Measurements from ENCODE around the gene SPATA16. TPM values are rescaled to one million over a fixed set of nuclear protein-coding genes. Genes with fewer than 3 reads are reported as not detected.

SPATA16 gene
- total RNA-seq, 4 donors from 2014 or later, result not detected

DNA sequence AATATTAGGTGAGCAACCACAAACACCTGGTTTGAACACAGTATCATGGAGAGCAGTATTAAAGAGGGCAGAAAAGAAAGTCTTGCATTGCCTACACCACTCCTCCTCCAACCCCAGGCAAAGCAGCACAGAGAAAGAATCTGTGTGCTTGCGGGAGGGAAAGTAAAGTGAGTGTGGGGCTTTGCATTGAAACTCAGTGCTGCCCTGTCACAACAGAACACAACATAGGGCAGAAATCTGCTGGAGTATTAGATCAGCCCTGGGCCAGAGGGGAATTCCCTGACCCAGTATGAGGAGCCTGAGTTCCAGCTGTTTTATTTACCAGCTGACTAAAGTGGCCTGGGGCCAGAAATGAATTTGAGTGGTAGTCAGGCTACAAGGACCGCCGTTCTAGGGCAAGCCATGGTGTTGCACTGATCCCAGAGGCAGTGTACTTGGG, 75.5 kb downstream of the SPATA16 start:
- 47 to 48% methylated on average over 1 to 3 of the region's 3 CpGs for WGBS, 2 donors
- no peaks in the 10 kb centered on the region for H3K36me3 ChIP-seq
- no peaks in the 10 kb centered on the region for H3K4me1 ChIP-seq
- no peaks in the 10 kb centered on the region for H3K27me3 ChIP-seq
- no peak overlapping the region for H3K27ac ChIP-seq
- H3K9me3 ChIP-seq, result no peaks in the 10 kb centered on the region
- no peak for TF ChIP-seq POLR2A (IDR thresholded peaks at IDR 0.05)
- TF ChIP-seq, protein P1, sequence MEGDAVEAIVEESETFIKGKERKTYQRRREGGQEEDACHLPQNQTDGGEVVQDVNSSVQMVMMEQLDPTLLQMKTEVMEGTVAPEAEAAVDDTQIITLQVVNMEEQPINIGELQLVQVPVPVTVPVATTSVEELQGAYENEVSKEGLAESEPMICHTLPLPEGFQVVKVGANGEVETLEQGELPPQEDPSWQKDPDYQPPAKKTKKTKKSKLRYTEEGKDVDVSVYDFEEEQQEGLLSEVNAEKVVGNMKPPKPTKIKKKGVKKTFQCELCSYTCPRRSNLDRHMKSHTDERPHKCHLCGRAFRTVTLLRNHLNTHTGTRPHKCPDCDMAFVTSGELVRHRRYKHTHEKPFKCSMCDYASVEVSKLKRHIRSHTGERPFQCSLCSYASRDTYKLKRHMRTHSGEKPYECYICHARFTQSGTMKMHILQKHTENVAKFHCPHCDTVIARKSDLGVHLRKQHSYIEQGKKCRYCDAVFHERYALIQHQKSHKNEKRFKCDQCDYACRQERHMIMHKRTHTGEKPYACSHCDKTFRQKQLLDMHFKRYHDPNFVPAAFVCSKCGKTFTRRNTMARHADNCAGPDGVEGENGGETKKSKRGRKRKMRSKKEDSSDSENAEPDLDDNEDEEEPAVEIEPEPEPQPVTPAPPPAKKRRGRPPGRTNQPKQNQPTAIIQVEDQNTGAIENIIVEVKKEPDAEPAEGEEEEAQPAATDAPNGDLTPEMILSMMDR (IDR thresholded peaks at IDR 0.05), result no peak
- H3K4me3 ChIP-seq, result no peak overlapping the region
- intact Hi-C loops (cut with DNase I), result no loop called here
- DNase-seq, result no peak

DNA sequence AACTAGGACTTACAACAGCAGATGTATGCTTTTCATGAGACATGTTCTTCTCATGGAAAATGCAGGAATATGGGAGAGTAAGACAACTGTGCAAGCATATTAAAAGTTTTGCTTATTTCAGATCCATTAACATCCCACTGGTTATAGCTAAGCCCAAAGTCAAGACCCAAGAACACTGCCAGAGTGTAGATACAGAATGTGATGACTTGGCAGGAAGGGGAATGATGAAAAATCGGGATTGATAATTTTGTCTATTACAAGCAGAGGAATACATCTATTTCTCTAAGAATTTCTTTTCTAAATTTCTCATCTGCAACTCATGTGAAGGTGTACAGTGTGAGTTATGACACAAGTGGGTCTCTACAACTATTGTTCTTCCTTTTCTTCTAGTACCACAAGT, 76.4 kb downstream of the SPATA16 start:
- WGBS, 2 donors, result 61 to 77% methylated on average over 1 of the region's 1 CpG
- H3K4me3 ChIP-seq, result no peak overlapping the region
- DNase-seq, result no peak
- intact Hi-C loops (cut with DNase I), result no loop called here
- H3K36me3 ChIP-seq, result no peaks in the 10 kb centered on the region
- H3K27me3 ChIP-seq, result no peaks in the 10 kb centered on the region
- no peak for TF ChIP-seq POLR2A (IDR thresholded peaks at IDR 0.05)
- TF ChIP-seq, protein P1 (IDR thresholded peaks at IDR 0.05), result no peak
- H3K9me3 ChIP-seq, result no peaks in the 10 kb centered on the region
- no peaks in the 10 kb centered on the region for H3K4me1 ChIP-seq
- H3K27ac ChIP-seq, result no peak overlapping the region

DNA sequence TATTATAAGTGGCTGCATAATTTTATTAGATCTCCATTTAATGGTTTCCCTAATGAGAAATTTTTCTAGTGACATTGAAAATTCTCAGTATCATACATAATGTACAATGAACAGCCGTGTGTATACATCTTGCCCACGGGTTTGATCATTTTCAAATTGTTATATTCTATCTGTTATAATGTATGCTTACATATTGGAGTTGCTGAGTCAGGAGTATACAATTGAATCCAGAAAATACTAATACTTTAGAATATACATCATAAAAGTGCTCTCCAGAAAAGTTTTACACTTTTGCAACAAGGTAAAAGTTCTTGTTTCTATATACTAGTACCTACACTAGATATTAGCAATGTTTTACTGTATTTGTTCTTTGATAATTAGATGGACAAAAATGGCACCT, 82.8 kb downstream of the SPATA16 start:
- H3K4me1 ChIP-seq, result no peaks in the 10 kb centered on the region
- H3K27me3 ChIP-seq, result no peaks in the 10 kb centered on the region
- H3K36me3 ChIP-seq, result no peaks in the 10 kb centered on the region
- intact Hi-C loops (cut with DNase I), result no loop called here
- DNase-seq, result no peak
- H3K4me3 ChIP-seq, result no peak overlapping the region
- TF ChIP-seq POLR2A (IDR thresholded peaks at IDR 0.05), result no peak
- TF ChIP-seq, protein P1 (IDR thresholded peaks at IDR 0.05), result no peak
- WGBS, 2 donors, result 76 to 82% methylated on average over 2 of the region's 2 CpGs
- no peaks in the 10 kb centered on the region for H3K9me3 ChIP-seq
- no peak overlapping the region for H3K27ac ChIP-seq

DNA sequence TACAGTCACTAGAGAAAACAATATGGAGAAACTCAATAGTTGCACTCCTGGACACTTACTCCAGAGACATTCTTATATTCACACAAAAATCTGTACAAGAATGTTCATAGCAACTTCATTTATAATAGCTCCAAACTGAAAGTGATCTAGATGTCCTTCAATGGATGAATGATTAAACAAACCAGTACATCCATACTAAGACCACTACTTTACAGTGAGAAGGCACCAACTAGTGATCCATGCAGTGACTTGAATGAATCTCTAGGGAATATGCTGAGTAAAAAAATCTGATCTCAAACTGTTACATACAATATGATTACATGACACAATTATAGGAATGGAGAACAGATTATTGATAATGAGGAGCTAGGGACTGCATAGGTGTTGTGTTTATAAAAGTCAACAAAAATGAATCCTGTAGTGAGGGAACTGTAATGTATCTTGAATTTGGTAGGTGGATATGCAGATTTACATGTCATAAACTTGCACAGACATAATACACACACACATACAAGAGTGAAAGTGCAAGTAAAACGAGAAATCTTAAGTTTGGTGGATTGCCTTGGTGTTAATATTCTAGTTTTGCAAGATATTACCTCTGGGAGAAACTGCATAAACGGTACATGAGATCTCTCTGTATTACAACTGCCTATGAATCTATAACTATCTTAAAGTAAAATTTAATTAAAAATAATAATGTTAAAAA, 85.7 kb downstream of the SPATA16 start:
- WGBS, 2 donors, result 28 to 49% methylated on average over 2 of the region's 2 CpGs
- no peaks in the 10 kb centered on the region for H3K4me1 ChIP-seq
- H3K9me3 ChIP-seq, result no peaks in the 10 kb centered on the region
- H3K4me3 ChIP-seq, result no peak overlapping the region
- no peaks in the 10 kb centered on the region for H3K36me3 ChIP-seq
- intact Hi-C loops (cut with DNase I), result no loop called here
- TF ChIP-seq, protein P1 (IDR thresholded peaks at IDR 0.05), result no peak
- TF ChIP-seq POLR2A (IDR thresholded peaks at IDR 0.05), result no peak
- no peak overlapping the region for H3K27ac ChIP-seq
- DNase-seq, result no peak
- no peaks in the 10 kb centered on the region for H3K27me3 ChIP-seq

DNA sequence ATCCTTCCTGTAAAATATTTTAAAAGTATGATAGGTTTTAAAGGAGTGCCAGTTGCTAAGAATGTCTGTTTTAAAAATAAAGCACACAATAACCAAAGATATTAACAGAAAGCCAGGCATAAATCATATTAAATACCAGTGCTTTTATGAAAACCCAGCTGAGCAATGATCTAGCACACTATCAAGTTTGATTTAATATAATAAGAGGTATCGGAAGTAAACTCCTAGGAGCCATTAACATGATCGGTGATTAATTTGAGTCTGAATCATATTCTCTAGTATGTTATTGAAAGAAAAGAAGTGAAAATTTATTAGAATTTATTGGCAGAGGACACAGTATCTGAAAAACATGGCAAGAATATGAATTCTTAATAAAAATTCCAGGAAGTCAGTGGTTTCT, 91.7 kb downstream of the SPATA16 start:
- 78 to 84% methylated on average over 2 of the region's 2 CpGs for WGBS, 2 donors
- Histone ChIP-seq H3K4me1 (no peaks in the 10 kb centered on the region), H3K4me3 (no peak overlapping the region), H3K27me3 (no peaks in the 10 kb centered on the region), H3K36me3 (no peaks in the 10 kb centered on the region), H3K27ac (no peak overlapping the region), H3K9me3 (no peaks in the 10 kb centered on the region)
- DNase-seq, result no peak
- intact Hi-C loops (cut with DNase I), result no loop called here
- TF ChIP-seq POLR2A (IDR thresholded peaks at IDR 0.05), result no peak
- TF ChIP-seq, protein P1 (IDR thresholded peaks at IDR 0.05), result no peak
